SK-N-MC (cell line): Measurements from ENCODE around the gene CABP2.

Experiments used
- EZH2 ChIP-seq: fragments of 200-600 bp; sonication (generic); IDR thresholded peaks from one replicate; pipeline ENCODE4 v1.6.1; 2017; ENCODE audit warnings: antibody characterized with exemption
- FOXP2 ChIP-seq: optimal IDR thresholded peaks from 2 replicates; pipeline ENCODE3; 2011; ENCODE audit warnings: mild to moderate bottlenecking, moderate library complexity; ENCODE audit not compliant: insufficient read depth; ENCODE audit errors: extremely low read length, control extremely low read depth

GRCh38 chr11:67494371-67495233 lies 28.6 kb downstream of the CABP2 start:
- TF ChIP-seq EZH2 (no peak), FOXP2 (no peak)
